IPS-15b (cell line): ENCODE results near the gene EFCAB11.

ENCODE experiments used
- H3K27me3 ChIP-seq: one replicate; pipeline ENCODE4 v1.6.1; 2013; ENCODE audit warnings: low read length; ENCODE audit not compliant: control insufficient read depth, insufficient read depth
- H3K36me3 ChIP-seq: one replicate; pipeline ENCODE4 v1.6.1; 2013; ENCODE audit warnings: low read length; ENCODE audit not compliant: control insufficient read depth, insufficient read depth
- H3K4me1 ChIP-seq: one replicate; pipeline ENCODE4 v1.6.1; 2013; ENCODE audit warnings: mild to moderate bottlenecking, low read length; ENCODE audit not compliant: control insufficient read depth, insufficient read depth
- H3K4me3 ChIP-seq: one replicate; pipeline ENCODE4 v1.5.1; 2013; ENCODE audit warnings: low read depth, low read length
- H3K9ac ChIP-seq: one replicate; pipeline ENCODE4 v1.6.1; 2013; ENCODE audit warnings: low read depth, mild to moderate bottlenecking, low read length
- H3K9me3 ChIP-seq: one replicate; pipeline ENCODE4 v1.6.1; 2013; ENCODE audit warnings: mild to moderate bottlenecking, low read length; ENCODE audit not compliant: control insufficient read depth, insufficient read depth

Gene EFCAB11

DNA sequence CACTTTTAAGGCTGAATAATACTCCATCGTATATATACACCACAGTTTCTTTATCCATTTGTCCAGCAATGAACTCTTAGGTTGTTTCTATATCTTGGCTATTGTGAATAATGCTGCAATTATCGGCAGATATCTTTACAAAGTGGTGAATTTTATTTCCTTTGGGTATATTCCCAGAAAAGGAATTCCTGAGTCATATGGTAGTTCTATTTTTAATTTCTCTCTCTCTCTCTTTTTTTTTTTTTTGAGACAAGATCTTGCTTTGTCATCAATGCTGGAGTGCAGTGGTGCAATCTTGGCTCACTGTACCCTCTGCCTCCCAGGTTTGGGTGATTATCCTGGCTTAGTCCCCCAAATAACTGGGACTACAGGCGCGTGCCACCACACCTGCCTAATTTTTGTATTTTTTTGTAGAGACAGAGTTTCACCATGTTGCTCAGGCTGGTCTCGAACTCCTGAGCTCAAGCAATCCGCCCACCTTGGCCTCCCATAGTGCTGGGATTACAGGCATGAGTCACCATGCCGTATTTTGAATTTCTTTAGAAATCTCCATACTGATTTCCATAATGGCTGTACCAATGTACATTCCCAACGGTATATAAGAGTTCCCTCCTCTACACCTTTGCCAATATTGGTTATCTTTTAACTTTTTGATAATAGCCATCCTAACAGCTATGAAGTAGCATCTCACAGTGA is 98.4 kb downstream of the EFCAB11 start:
- H3K27me3 ChIP-seq: no peaks in the 10 kb centered on the region
- no peak overlapping the region for H3K9ac ChIP-seq
- no peaks in the 10 kb centered on the region for H3K4me1 ChIP-seq
- H3K9me3 ChIP-seq: no peaks in the 10 kb centered on the region
- no peaks in the 10 kb centered on the region for H3K36me3 ChIP-seq
- H3K4me3 ChIP-seq: no peak overlapping the region

DNA sequence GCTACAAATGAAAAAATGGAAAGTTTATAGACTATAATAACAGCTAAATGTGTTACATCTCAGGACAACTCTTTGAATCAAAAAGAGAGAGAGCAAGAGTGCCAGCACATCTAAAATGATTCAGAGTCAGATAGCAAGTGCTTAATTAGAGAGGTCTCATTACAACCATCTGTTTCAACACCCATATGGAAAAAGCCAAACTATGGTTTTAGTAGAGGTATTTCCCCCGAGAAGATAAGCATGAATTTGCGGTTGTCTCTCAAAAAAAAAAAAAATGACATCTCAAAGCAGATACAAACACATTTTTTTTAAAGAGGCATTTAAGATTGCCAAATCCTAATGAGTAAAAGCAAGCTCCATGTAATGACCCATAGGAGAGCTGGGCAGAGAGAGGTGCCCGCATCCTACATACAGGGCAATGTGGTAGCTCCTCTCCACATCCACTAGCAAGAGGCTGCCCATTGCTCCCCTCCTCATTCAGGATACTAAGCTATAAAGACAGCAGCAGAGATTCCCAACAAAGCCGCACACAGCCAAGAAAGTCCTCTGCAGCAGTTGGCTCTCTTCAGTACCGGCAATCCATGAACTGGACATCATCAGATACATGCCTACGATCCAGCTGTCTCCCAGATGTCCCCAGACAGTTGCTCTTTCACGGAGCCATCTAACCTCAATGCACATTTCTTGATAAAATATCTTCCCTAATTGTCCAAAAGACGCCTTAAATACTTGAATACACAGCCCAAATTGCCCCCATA is 100.4 kb downstream of the EFCAB11 start:
- no peaks in the 10 kb centered on the region for H3K9me3 ChIP-seq
- H3K4me3 ChIP-seq: no peak overlapping the region
- H3K27me3 ChIP-seq: no peaks in the 10 kb centered on the region
- H3K9ac ChIP-seq: no peak overlapping the region
- no peaks in the 10 kb centered on the region for H3K36me3 ChIP-seq
- H3K4me1 ChIP-seq: peaks cover 5% of the 10 kb centered on the region

DNA sequence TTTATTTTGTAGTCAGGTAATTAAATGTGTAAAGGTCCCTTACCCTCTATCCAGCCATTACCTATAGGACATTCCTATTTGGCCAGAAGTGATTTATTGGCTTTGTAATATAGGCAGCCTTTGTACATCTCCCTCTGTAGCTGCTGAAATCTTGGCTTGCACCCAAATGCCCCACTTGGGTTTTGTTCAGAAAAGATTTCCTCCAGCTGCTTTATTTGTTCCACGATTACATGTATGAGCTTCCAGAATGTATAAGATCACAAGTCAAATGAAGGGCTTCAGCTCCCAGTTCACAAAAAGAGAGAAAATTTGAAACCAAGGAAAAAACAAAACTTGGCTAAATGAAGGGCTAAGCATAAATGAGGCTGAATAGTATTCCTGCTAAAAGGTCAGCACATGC is 103.4 kb downstream of the EFCAB11 start:
- H3K9me3 ChIP-seq: no peaks in the 10 kb centered on the region
- H3K27me3 ChIP-seq: no peaks in the 10 kb centered on the region
- no peak overlapping the region for H3K9ac ChIP-seq
- peaks cover 5% of the 10 kb centered on the region for H3K4me1 ChIP-seq
- H3K4me3 ChIP-seq: no peak overlapping the region
- no peaks in the 10 kb centered on the region for H3K36me3 ChIP-seq

DNA sequence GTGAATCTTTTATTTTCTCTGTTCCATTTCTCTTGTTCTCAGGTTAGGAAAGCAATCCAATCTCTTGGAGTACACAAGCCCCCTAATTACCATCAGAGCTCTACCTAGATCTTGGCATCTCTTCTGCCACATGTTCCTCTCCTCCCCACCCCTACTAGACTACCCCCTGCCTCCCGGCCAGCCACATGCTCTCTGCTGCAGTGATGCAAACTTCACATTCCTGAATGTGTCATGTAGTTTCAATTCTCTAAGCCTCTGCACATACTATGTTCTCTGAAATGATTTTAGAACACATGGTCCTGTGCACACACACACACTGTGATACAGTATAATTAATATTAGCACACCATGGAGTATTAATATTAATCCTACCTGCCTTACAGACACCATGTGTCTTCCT is 104.6 kb downstream of the EFCAB11 start:
- H3K9me3 ChIP-seq: no peaks in the 10 kb centered on the region
- H3K4me3 ChIP-seq: no peak overlapping the region
- H3K9ac ChIP-seq: no peak overlapping the region
- H3K36me3 ChIP-seq: no peaks in the 10 kb centered on the region
- peaks cover 5% of the 10 kb centered on the region for H3K4me1 ChIP-seq
- H3K27me3 ChIP-seq: no peaks in the 10 kb centered on the region

DNA sequence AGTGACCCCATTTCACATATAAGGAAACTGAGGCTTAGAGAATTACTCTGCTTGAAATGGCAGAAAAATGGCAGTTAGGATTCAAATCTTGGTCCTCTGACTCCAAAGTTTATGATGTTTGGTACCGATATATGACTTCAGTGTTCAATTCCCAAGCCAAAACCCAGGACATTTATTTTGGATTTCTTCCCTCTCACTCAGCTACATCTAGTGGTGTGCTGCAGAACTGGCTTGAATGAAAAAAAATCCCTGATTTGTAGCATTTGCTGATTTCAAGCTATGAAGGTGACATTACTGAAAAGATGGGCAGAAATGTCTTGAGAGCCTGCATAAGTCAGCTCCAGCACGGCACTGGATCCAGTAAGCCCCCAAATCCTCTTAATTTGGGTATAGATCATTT is 106.4 kb downstream of the EFCAB11 start:
- H3K36me3 ChIP-seq: no peaks in the 10 kb centered on the region
- no peaks in the 10 kb centered on the region for H3K27me3 ChIP-seq
- H3K9me3 ChIP-seq: no peaks in the 10 kb centered on the region
- H3K4me3 ChIP-seq: no peak overlapping the region
- H3K4me1 ChIP-seq: peaks cover 5% of the 10 kb centered on the region
- H3K9ac ChIP-seq: no peak overlapping the region

DNA sequence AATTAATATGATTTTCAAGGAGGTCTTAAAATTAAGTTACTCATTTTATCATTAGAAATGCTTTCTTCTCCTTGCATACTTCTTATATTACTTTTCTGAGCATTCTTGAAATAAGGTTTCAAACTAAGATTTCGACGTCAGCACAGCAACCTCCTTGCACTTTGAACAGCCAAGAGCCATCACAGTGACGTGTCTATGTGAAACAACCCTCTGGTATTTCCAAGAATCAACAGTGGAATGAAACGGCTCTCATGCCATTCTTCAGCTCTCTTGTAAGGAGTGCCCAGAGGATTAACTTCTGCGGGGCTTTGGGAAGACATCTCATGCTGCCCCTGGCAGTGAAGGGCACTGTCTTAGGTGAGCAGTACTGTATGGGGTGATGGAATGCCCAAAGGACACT is 109.2 kb downstream of the EFCAB11 start:
- peaks cover 4% of the 10 kb centered on the region for H3K4me1 ChIP-seq
- H3K9me3 ChIP-seq: no peaks in the 10 kb centered on the region
- H3K36me3 ChIP-seq: no peaks in the 10 kb centered on the region
- no peaks in the 10 kb centered on the region for H3K27me3 ChIP-seq
- no peak overlapping the region for H3K9ac ChIP-seq
- no peak overlapping the region for H3K4me3 ChIP-seq

DNA sequence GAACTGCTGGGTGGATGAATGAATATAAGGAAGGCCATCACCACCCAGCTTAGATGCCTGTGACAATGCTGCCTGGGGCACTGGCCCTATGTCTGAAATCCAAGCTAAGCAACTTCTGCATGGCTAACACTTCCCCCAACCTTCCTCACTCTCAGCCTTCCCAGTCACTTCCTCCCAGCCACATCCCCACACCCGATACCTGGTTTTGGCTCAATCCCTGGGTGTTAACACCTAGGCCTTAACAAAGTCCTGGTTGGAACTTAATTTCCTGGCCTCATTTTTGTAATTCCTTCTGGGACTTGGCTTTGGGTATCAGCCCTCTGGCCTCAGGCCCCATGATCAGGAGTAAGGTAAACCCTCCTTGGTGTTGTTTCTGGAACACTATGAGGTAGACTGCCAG is 110.0 kb downstream of the EFCAB11 start:
- H3K36me3 ChIP-seq: no peaks in the 10 kb centered on the region

DNA sequence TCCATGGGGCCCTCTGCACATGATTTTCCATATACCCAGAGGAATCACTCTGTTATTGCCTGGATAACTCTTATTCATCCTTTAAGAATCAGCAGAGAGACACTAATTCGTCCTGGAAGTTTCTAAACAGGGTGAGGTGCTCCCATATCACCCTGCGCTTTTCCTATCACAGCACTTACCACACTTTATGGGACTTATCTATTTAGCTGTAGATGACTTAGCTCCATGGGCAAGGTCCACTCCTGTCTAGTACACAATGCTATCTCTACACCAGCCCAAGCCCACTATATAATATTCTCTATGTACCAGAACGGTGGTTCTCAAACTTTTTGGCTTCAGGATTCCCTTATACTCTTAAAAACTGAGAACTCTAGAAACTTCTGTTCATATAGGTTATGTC is 111.7 kb downstream of the EFCAB11 start:
- H3K9me3 ChIP-seq: no peaks in the 10 kb centered on the region
- no peaks in the 10 kb centered on the region for H3K27me3 ChIP-seq
- no peaks in the 10 kb centered on the region for H3K4me1 ChIP-seq
- H3K9ac ChIP-seq: no peak overlapping the region
- H3K4me3 ChIP-seq: no peak overlapping the region
- no peaks in the 10 kb centered on the region for H3K36me3 ChIP-seq

More for the DNA sequence above, 110.0 kb downstream of the EFCAB11 start:
- Histone ChIP-seq H3K27me3 (no peaks in the 10 kb centered on the region), H3K4me1 (no peaks in the 10 kb centered on the region), H3K4me3 (no peak overlapping the region), H3K9ac (no peak overlapping the region), H3K9me3 (no peaks in the 10 kb centered on the region)

DNA sequence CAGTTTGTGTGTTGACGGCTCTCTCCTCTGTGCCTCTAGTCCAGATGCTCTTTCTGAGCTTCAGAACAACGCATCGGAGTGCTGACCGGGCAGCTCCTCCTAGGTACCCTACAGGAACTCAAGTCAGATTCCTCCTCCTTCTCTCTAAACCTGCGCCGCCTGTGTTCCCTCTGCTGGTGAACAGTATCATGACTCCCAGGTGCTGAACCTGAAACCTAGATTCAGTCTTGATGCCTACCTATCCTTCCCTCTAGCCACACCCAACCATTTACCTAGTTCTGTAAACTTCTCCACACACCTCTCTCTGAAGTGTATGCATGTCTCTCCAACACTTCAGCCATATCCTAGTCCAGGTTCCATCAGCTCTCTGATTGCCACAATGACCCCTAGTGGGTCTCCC is 112.7 kb downstream of the EFCAB11 start:
- Histone ChIP-seq H3K27me3 (no peaks in the 10 kb centered on the region), H3K36me3 (no peaks in the 10 kb centered on the region), H3K4me1 (no peaks in the 10 kb centered on the region), H3K4me3 (no peak overlapping the region), H3K9ac (no peak overlapping the region), H3K9me3 (no peaks in the 10 kb centered on the region)

DNA sequence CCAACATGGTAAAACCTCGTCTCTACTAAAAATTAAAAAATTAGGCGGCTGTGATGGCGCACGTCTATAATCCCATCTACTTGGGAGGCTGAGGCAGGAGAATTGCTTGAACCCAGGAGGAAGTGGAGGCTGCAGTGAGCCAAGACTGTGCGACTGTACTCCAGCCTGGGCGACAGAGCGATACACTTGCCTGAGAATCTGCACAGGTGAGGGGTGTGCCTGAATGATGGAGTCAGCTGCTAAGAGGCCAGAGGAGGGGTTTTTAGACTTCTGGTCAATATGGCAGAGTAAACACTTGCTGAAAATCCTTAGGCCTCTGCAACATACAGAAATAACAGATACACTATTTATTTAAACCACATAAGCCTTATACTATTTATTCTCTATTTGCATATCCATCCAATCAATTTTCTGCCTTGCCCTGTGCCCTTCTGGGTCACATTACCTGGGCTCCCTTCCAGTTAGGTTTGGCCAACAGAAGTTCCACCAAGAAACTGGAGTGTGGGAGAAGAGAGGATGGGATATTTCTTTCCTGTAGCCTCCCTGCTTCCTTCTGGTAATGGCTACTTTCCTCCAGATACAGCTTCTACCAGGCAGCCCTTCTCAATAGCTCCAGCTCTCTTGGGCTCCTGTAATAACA is 117.6 kb downstream of the EFCAB11 start:
- H3K36me3 ChIP-seq: no peaks in the 10 kb centered on the region
- no peaks in the 10 kb centered on the region for H3K27me3 ChIP-seq
- peaks cover 7% of the 10 kb centered on the region for H3K4me1 ChIP-seq
- no peak overlapping the region for H3K9ac ChIP-seq
- no peaks in the 10 kb centered on the region for H3K9me3 ChIP-seq
- H3K4me3 ChIP-seq: no peak overlapping the region

DNA sequence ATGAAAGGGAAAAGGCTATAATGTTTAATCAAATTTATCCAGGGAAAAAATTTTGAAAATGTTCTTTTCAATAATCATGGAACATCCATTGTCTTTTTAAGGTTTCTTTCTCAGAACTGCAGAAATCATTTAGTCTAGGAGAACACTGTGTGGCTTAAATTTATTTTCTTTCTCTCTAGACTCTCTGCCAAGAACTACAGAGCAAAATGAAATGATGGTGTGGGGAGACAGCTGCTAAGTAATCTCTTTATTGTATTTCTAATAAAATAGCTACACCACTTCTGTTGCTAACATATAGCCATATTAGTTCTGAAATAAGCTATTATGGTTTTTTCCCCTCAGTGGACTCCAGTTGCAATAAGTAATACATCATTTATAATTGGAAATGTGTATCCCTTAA is 120.9 kb downstream of the EFCAB11 start:
- peaks cover 7% of the 10 kb centered on the region for H3K4me1 ChIP-seq
- no peak overlapping the region for H3K9ac ChIP-seq
- no peaks in the 10 kb centered on the region for H3K9me3 ChIP-seq
- H3K27me3 ChIP-seq: no peaks in the 10 kb centered on the region
- H3K36me3 ChIP-seq: no peaks in the 10 kb centered on the region
- H3K4me3 ChIP-seq: no peak overlapping the region

DNA sequence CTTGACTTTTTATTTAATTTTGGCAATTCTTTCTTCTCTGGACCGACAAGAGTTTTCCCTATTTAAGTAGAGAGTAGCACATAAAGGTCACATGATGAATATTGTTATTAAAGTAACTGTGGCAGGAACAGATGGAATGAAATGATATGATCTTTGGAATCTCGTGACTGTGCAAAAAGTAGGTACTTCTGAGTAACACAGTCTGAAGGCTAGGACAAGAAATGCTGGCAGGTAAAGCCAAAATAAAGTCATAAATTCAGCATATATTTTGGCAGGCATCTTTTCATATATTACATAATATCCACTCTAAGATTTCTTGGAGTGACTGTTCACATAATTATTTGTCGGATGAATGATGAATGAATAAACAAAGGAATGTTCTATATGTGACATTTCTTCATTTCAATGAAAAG is 121.4 kb downstream of the EFCAB11 start:
- Histone ChIP-seq H3K27me3 (no peaks in the 10 kb centered on the region), H3K9ac (no peak overlapping the region), H3K36me3 (no peaks in the 10 kb centered on the region), H3K4me1 (peaks cover 7% of the 10 kb centered on the region), H3K4me3 (no peak overlapping the region), H3K9me3 (no peaks in the 10 kb centered on the region)
